ENCODE measurements around the gene SHISA9. TPM values are rescaled to one million over a fixed set of nuclear protein-coding genes. Genes with fewer than 3 reads are reported as not detected.

Gene SHISA9
- total RNA-seq, 1 experiment from 2014 or later, result not detected

DNA sequence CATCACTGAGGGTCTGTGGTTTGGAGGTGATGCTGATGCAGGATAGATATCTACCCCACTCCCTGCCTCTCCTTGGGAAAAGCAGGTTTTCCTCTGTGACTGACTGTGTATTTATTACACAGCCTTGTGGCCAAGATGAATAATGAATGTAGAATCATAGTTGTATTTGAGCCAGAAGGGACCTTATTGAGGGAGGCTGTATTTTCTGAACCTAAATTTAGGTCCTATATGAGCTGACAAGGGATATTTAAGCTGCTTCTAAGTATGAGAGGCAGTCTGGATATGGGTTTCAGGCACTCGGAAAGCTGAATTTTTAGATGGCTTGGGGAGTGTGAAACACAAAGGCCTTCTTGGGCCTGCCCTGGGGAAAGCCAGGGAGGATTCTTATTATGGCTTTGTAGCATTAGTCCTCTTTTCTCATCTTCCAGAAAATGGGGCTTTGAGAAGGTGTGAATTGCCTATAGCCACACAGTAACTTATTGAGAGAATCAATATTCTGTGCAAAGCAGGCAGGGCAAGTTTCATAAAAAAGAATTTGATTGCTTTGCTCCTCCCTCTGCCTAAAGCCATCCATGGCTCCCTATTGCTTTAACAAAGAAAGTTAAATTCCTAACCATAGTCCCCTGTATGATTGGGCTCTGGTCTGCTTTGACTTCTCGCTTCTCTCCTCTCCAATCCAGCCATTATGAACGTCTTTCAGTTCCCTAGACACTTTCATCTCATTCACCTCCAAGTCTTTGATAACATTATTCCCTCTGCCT, 144.8 kb downstream of the SHISA9 start:
- H3K79me2 ChIP-seq (ENCODE audit: insufficient read depth, low read length), result no peaks in the 10 kb centered on the region
- RAD21 ChIA-PET (ENCODE audit: low non-redundant PET in 1 of 2, low total read pairs in 2 of 2, uncharacterized antibody in 2 of 2, unreplicated experiment in 2 of 2), result no interaction called here

More for the DNA sequence above, 144.8 kb downstream of the SHISA9 start:
- Histone ChIP-seq H3K36me3 (ENCODE audit: control insufficient read depth in 1 of 2, insufficient read depth in 2 of 2, low read length in 2 of 2) (no peaks in the 10 kb centered on the region), H4K20me1 (ENCODE audit: insufficient read depth) (no peaks in the 10 kb centered on the region), H3K4me2 (ENCODE audit: low read length) (no peak overlapping the region), H3K4me3 (replicated peaks in 1 of 2; ENCODE audit: low read depth in 1 of 2, low read length in 2 of 2) (no peak overlapping the region), H3K4me1 (ENCODE audit: control insufficient read depth in 1 of 2, insufficient read depth in 2 of 2, low read length in 2 of 2) (no peaks in the 10 kb centered on the region), H3K27ac (ENCODE audit: low read depth, low read length) (no peak overlapping the region), H3K9me2 (ENCODE audit: insufficient read depth) (no peaks in the 10 kb centered on the region), H3K27me3 (ENCODE audit: insufficient read depth, low read length) (no peaks in the 10 kb centered on the region), H2AFZ (ENCODE audit: low read depth, low read length, poor library complexity, severe bottlenecking) (no peak overlapping the region), H3K9ac (ENCODE audit: low read length) (no peak overlapping the region), H3K9me3 (ENCODE audit: control insufficient read depth in 1 of 2, insufficient read depth in 1 of 2, low read depth in 1 of 2, low read length in 2 of 2) (0 out of 4 replicates have a peak, but pooled peaks cover 0 to 3% of the 10 kb centered on the region in 2 experiments)
- BruUV-seq (replicated peaks), result no TSS peak
- intact Hi-C loops (cut with micrococcal nuclease), result no loop called here
- TF ChIP-seq REST (IDR thresholded peaks at IDR 0.05; ENCODE audit: low read depth), result no peak
- no peak for TF ChIP-seq JUND (IDR thresholded peaks at IDR 0.05)
- no peak for TF ChIP-seq ZFX (IDR thresholded peaks at IDR 0.05)
- TF ChIP-seq CEBPB (IDR thresholded peaks at IDR 0.05; ENCODE audit: low read depth), result no peak
- no peak for TF ChIP-seq ZBTB33 (IDR thresholded peaks at IDR 0.05; ENCODE audit: extremely low read depth, insufficient replicate concordance, low read length)
- TF ChIP-seq RAD21 (IDR thresholded peaks at IDR 0.05; ENCODE audit: low read depth), result no peak
- no peak for TF ChIP-seq ZNF274 (IDR thresholded peaks at IDR 0.05; ENCODE audit: low read depth, low read length)
- TF ChIP-seq SIN3A (IDR thresholded peaks at IDR 0.05; ENCODE audit: low read depth), result no peak
- TF ChIP-seq EGR1 (IDR thresholded peaks at IDR 0.05; ENCODE audit: low read depth), result no peak
- no peak for TF ChIP-seq POLR2AphosphoS5 (IDR thresholded peaks at IDR 0.05; ENCODE audit: low read depth, low read length)
- no peak for TF ChIP-seq EZH2 (IDR thresholded peaks at IDR 0.05)
- no peak for TF ChIP-seq YY1 (IDR thresholded peaks at IDR 0.05; ENCODE audit: extremely low read depth, insufficient replicate concordance, low read depth, low read length)
- no peak for TF ChIP-seq SRF (IDR thresholded peaks at IDR 0.05; ENCODE audit: low read depth)
- TF ChIP-seq EZH2phosphoT487 (IDR thresholded peaks at IDR 0.05; ENCODE audit: borderline replicate concordance), result no peak
- TF ChIP-seq CBX3 (IDR thresholded peaks at IDR 0.05; ENCODE audit: low read depth), result no peak
- TF ChIP-seq POLR2A (IDR thresholded peaks at IDR 0.05; ENCODE audit: borderline replicate concordance, extremely low read depth, insufficient read depth, insufficient read length), result no peak
- no peak for TF ChIP-seq ELF1 (IDR thresholded peaks at IDR 0.05; ENCODE audit: borderline replicate concordance, low read depth)
- no peak for TF ChIP-seq TCF7L2 (IDR thresholded peaks at IDR 0.05; ENCODE audit: borderline replicate concordance, extremely low read depth, insufficient read depth, insufficient read length)
- TF ChIP-seq SP1 (IDR thresholded peaks at IDR 0.05; ENCODE audit: low read depth), result no peak
- TF ChIP-seq, protein P1, sequence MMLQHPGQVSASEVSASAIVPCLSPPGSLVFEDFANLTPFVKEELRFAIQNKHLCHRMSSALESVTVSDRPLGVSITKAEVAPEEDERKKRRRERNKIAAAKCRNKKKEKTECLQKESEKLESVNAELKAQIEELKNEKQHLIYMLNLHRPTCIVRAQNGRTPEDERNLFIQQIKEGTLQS (IDR thresholded peaks at IDR 0.05), result no peak
- ChIA-PET POLR2A (no interaction called here), CTCF (no interaction called here)
- no peak for ATAC-seq
- DNase-seq (ENCODE audit: low read depth, low spot score), result no peak
